GM23248 (cell line): ENCODE measurements around the gene WDR70.
"Not testable (repeated sequence)": the region's sequence is repeated elsewhere in the genome, so short reads cannot be mapped to it uniquely, and the experiment has no call there.

Experiments used
- EZH2 ChIP-seq: fragments of 200-600 bp; sonication (generic); IDR thresholded peaks from 2 replicates; pipeline ENCODE4 v1.6.1; 2018; ENCODE audit warnings: antibody characterized with exemption, mild to moderate bottlenecking; ENCODE audit not compliant: insufficient read depth, poor library complexity, severe bottlenecking
- EZH2phosphoT487 ChIP-seq: fragments of 200-600 bp; sonication (generic); IDR thresholded peaks from 2 replicates; pipeline ENCODE4 v1.6.1; 2018; ENCODE audit warnings: antibody characterized with exemption, moderate library complexity, mild to moderate bottlenecking, low read depth; ENCODE audit not compliant: insufficient read depth

DNA sequence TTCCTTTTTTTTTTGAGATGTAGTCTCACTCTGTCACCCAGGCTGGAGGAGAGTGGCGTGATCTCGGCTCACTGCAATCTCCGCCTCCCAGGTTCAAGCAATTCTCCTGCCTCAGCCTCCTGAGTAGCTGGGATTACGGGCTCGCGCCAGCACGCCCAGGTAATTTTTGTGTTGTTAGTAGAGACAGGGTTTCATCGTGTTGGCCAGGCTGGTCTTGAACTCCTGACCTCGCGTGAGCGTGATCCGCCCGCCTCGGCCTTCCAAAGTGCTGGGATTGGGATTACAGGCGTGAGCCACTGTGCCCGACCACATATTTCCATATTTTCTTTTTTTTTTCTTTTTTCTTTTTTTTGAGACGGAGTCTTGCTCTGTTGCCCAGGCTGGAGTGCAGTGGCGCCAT, 36.4 kb upstream of the WDR70 start:
- not testable (repeated sequence) for TF ChIP-seq EZH2, EZH2phosphoT487
